Skeletal muscle tissue (tissue), 1 donor: ENCODE measurements around the gene MIA. TPM values are rescaled to one million over a fixed set of nuclear protein-coding genes. Genes with fewer than 3 reads are reported as not detected.

Experiments
- total RNA-seq: library from RNA; depleted of rRNA; stranded (reverse); fragments of >200 nt; gene quantifications from one replicate; pipeline ENCODE4 v1.2.3, GENCODE V29; 2014

Gene MIA
- total RNA-seq, 1 donor from 2014 or later = 2.1 TPM

Other genes starting within 250 kb of the MIA start
- gene SHKBP1, start 198.6 kb upstream of the MIA start, total RNA-seq = 6.3 TPM
- 86.6 TPM for gene LTBP4, start 174.2 kb upstream of the MIA start, total RNA-seq
- 9.4 TPM for gene NUMBL, start 84.9 kb upstream of the MIA start, total RNA-seq
- gene COQ8B, start 58.6 kb upstream of the MIA start, total RNA-seq = 19.3 TPM
- gene ITPKC, start 58.4 kb upstream of the MIA start, total RNA-seq = 6.8 TPM
- gene ACTMAP, start 25.0 kb upstream of the MIA start, total RNA-seq = under 0.01 TPM
- 7.8 TPM for gene SNRPA, start 24.3 kb upstream of the MIA start, total RNA-seq
- 2.1 TPM for gene RAB4B, start 2.7 kb downstream of the MIA start, total RNA-seq
- gene EGLN2, start 23.7 kb downstream of the MIA start, total RNA-seq = 37.1 TPM
- not detected for gene CYP2A6, start 74.9 kb downstream of the MIA start, total RNA-seq
- not detected for gene CYP2A7, start 106.7 kb downstream of the MIA start, total RNA-seq
- not detected for gene CYP2B6, start 215.8 kb downstream of the MIA start, total RNA-seq